HepG2 (cell line): ENCODE measurements around the gene TNFRSF18. TPM values are rescaled to one million over a fixed set of nuclear protein-coding genes. Genes with fewer than 3 reads are reported as not detected.
"Not testable (repeated sequence)": the region's sequence is repeated elsewhere in the genome, so short reads cannot be mapped to it uniquely, and the experiment has no call there.

Experiments used
- ATAC-seq: fragments of 200-7000 bp; cut with Tn5 transposase; 3 replicates; pipeline ENCODE4 v1.9.1; 2020; ENCODE audit warnings: mild to moderate bottlenecking, moderate library complexity
- BruUV-seq: library from RNA; stranded (reverse); fragments of 400-500 nt; replicated peaks from 2 replicates; lab custom pipeline; 2021; lab: Mats Ljungman, UMichigan
- CTCF ChIA-PET: fragments of 300-600 bp; formaldehyde crosslinking; extraction: SDS; loops from one replicate; lab custom pipeline; 2021; ENCODE audit warnings: low total read pairs, inconsistent platforms, low intra/inter-chr PET ratio; lab: Yijun Ruan, JAX
- POLR2A ChIA-PET: fragments of 350-600 bp; sonication (Branson Sonifier 250); formaldehyde crosslinking; loops from one replicate; lab custom pipeline; 2020; ENCODE audit warnings: antibody characterized with exemption, inconsistent platforms; lab: Yijun Ruan, JAX
- DNase-seq: peaks from one replicate; pipeline ENCODE4 v3.0.0-alpha.2; 2015; ENCODE audit warnings: low spot score
- FAIRE-seq: peaks from 3 replicates; lab custom pipeline; 2011; peaks lifted over from hg19 to GRCh38; lab: Jason Lieb, UNC
- H2AFZ ChIP-seq: one replicate; pipeline ENCODE4 v1.6.1; 2011; ENCODE audit warnings: low read length, inconsistent platforms
- H3K27ac ChIP-seq: fragments of 300-600 bp; 3 replicates; pipeline ENCODE4 v1.8.0; 2011; ENCODE audit warnings: mixed run types, mild to moderate bottlenecking, mixed read lengths, low read length, inconsistent platforms; ENCODE audit not compliant: insufficient read depth; ENCODE audit errors: extremely low read length
- H3K27me3 ChIP-seq, 2 experiments: fragments of 200-600 bp in 1 of 2; 2 replicates in 1 of 2; 3 replicates in 1 of 2; pipeline versions ENCODE4 v1.6.0 to v1.8.0; 2011; ENCODE audit warnings: low read length in 2 of 2, mild to moderate bottlenecking in 2 of 2, moderate library complexity in 2 of 2, inconsistent platforms in 1 of 2; ENCODE audit not compliant: insufficient read depth in 2 of 2, control insufficient read depth in 1 of 2
- H3K36me3 ChIP-seq, 2 experiments: fragments of 200-600 bp in 1 of 2; replicated peaks in 1 of 2; 2 replicates in 1 of 2; 3 replicates in 1 of 2; pipeline versions ENCODE4 v1.5.1 to v1.8.0; 2011; ENCODE audit warnings: low read length in 2 of 2, inconsistent platforms in 1 of 2; ENCODE audit not compliant: insufficient read depth in 2 of 2, control insufficient read depth in 1 of 2
- H3K4me1 ChIP-seq: 2 replicates; pipeline ENCODE4 v1.5.1; 2012; ENCODE audit warnings: low read length, inconsistent platforms; ENCODE audit not compliant: insufficient read depth
- H3K4me2 ChIP-seq: 2 replicates; pipeline ENCODE4 v1.6.0; 2011; ENCODE audit warnings: low read depth, low read length, inconsistent platforms
- H3K4me3 ChIP-seq, 3 experiments: fragments of 200-600 bp in 1 of 3; sonication (generic), shearing (Covaris generic) in 1 of 3; replicated peaks in 1 of 3; 2 replicates each; pipeline ENCODE4 v1.5.1; 2011 to 2016; ENCODE audit warnings: low read length in 3 of 3, inconsistent platforms in 2 of 3, low read depth in 2 of 3, mild to moderate bottlenecking in 2 of 3, control low read depth in 1 of 3, mixed read lengths in 1 of 3; ENCODE audit not compliant: insufficient read depth in 1 of 3
- H3K79me2 ChIP-seq: one replicate; pipeline ENCODE4 v1.6.1; 2011; ENCODE audit warnings: low read length, inconsistent platforms; ENCODE audit not compliant: insufficient read depth
- H3K9ac ChIP-seq: 2 replicates; pipeline ENCODE4 v1.6.0; 2011; ENCODE audit warnings: mild to moderate bottlenecking, low read depth, low read length, inconsistent platforms; ENCODE audit not compliant: insufficient read depth
- H3K9me3 ChIP-seq: 2 replicates; pipeline ENCODE4 v1.5.1; 2012; ENCODE audit warnings: mild to moderate bottlenecking, low read length
- H4K20me1 ChIP-seq: 2 replicates; pipeline ENCODE4 v1.6.0; 2011; ENCODE audit warnings: inconsistent platforms, mild to moderate bottlenecking, low read length, moderate library complexity; ENCODE audit not compliant: insufficient read depth
- FOXP1 ChIP-seq, 2 experiments: fragments of 450-650 bp in 1 of 2; IDR thresholded peaks; 2 replicates each; pipeline ENCODE4 v1.6.1; 2017 to 2018; ENCODE audit warnings: antibody characterized with exemption in 1 of 2
- GPN1 ChIP-seq: sonication (generic); formaldehyde crosslinking; IDR thresholded peaks from 2 replicates; pipeline ENCODE4 v1.5.1; 2020; ENCODE audit warnings: missing genetic modification reagents, borderline replicate concordance
- HES4 ChIP-seq: sonication (generic); formaldehyde crosslinking; IDR thresholded peaks from 2 replicates; pipeline ENCODE4 v1.9.0; 2021; ENCODE audit warnings: mild to moderate bottlenecking, missing genetic modification reagents, borderline replicate concordance
- HMGA1 ChIP-seq: sonication (generic); formaldehyde crosslinking; conservative IDR thresholded peaks from 2 replicates; pipeline ENCODE4 v1.4.0; 2020; ENCODE audit warnings: missing genetic modification reagents
- KAT8 ChIP-seq: IDR thresholded peaks from 2 replicates; pipeline ENCODE4 v1.6.1; 2016; ENCODE audit warnings: missing genetic modification reagents, missing compliant biosample characterization
- KLF13 ChIP-seq: sonication (generic); formaldehyde crosslinking; IDR thresholded peaks from 2 replicates; pipeline ENCODE4 v1.4.0; 2020; ENCODE audit warnings: mild to moderate bottlenecking, missing genetic modification reagents
- KLF6 ChIP-seq: IDR thresholded peaks from 2 replicates; pipeline ENCODE4 v1.8.0; 2016; ENCODE audit warnings: missing biosample characterization, missing genetic modification reagents
- MAZ ChIP-seq, 2 experiments: sonication (generic) in 1 of 2; formaldehyde crosslinking in 1 of 2; IDR thresholded peaks; 2 replicates each; pipeline versions ENCODE4 v1.5.0 to v1.6.1; 2012 to 2020; ENCODE audit warnings: low read depth in 2 of 2, mild to moderate bottlenecking in 2 of 2, borderline replicate concordance in 1 of 2, improper control_type of control experiment in 1 of 2, low read length in 1 of 2, missing genetic modification reagents in 1 of 2, moderate library complexity in 1 of 2
- NCOR1 ChIP-seq: fragments of 200-600 bp; sonication (generic); IDR thresholded peaks from 2 replicates; pipeline ENCODE4 v1.7.0; 2017; ENCODE audit warnings: antibody characterized with exemption, low read length, borderline replicate concordance
- SOX5 ChIP-seq: IDR thresholded peaks from 2 replicates; pipeline ENCODE4 v1.6.1; 2016; ENCODE audit warnings: borderline replicate concordance
- SSRP1 ChIP-seq: IDR thresholded peaks from 2 replicates; pipeline ENCODE4 v1.6.1; 2016; ENCODE audit warnings: control low read depth
- ZC3H13 ChIP-seq: sonication (generic); formaldehyde crosslinking; IDR thresholded peaks from 2 replicates; pipeline ENCODE4 v1.8.1; 2023; ENCODE audit warnings: mild to moderate bottlenecking, missing genetic modification reagents, moderate library complexity
- ZFP82 ChIP-seq: sonication (generic); formaldehyde crosslinking; IDR thresholded peaks from 2 replicates; pipeline ENCODE4 v1.5.1; 2020; ENCODE audit warnings: mild to moderate bottlenecking, missing genetic modification reagents, borderline replicate concordance
- ZNF598 ChIP-seq: sonication (generic); formaldehyde crosslinking; IDR thresholded peaks from 2 replicates; pipeline ENCODE4 v1.5.1; 2020; ENCODE audit warnings: mild to moderate bottlenecking, missing genetic modification reagents, borderline replicate concordance
- WGBS: methylation state at CpG from one replicate; pipeline ENCODE4 v1.1.6; 2017; ENCODE audit warnings: low lambda C conversion rate; 5-methylcytosine and 5-hydroxymethylcytosine counted together
- in situ Hi-C: cut with HindIII; loops from 2 replicates; pipeline ENCODE4 v1.10.0; 2017; ENCODE audit warnings: low pct_unique_long_range_greater_than_20kb; ENCODE audit not compliant: extremely low pct_ligation_motif_present
- intact Hi-C: fragments of 100-400 bp; cut with micrococcal nuclease; formaldehyde crosslinking; loops from one replicate; pipeline ENCODE4 v1.10.0; 2022; ENCODE audit not compliant: unreplicated experiment
- polyA plus RNA-seq, 8 experiments: library from polyadenylated mRNA; depleted of rRNA in 3 of 8; stranded (reverse) in 7 of 8; unstranded in 1 of 8; fragments of >200 nt; fragmentation: Illumina TruSeq in 4 of 8; extraction: Trizol in 4 of 8; gene quantifications; 2 replicates each; pipeline versions ENCODE4 v1.2.1 to v1.2.3, GENCODE V29; 2011 to 2016; ENCODE audit warnings: low read depth in 4 of 8, missing spikeins in 1 of 8, mixed read lengths in 1 of 8; ENCODE audit not compliant: insufficient read depth in 1 of 8
- total RNA-seq, 5 experiments: library from RNA; depleted of rRNA; stranded (reverse); fragments of >200 nt; fragmentation: Illumina TruSeq; extraction: Trizol; gene quantifications; 2 replicates each; pipeline ENCODE4 v1.2.3, GENCODE V29; 2016; ENCODE audit warnings: low read depth in 1 of 5
- TF ChIP-seq, protein P1 (sequence below): sonication (generic); formaldehyde crosslinking; IDR thresholded peaks from 2 replicates; pipeline ENCODE4 v1.5.0; 2020; ENCODE audit warnings: mild to moderate bottlenecking, missing genetic modification reagents

Gene TNFRSF18
- total and polyA plus RNA-seq, 2 of the 13 experiments (the other 11 are each of a cell fraction or from before 2014, with no cell fraction given) = not detected

- H3K27me3 ChIP-seq, POLR2A ChIA-PET, H3K4me3 ChIP-seq, H3K36me3 ChIP-seq, in situ Hi-C loops, H3K79me2 ChIP-seq: not testable (repeated sequence)
- TF ChIP-seq, protein P1, sequence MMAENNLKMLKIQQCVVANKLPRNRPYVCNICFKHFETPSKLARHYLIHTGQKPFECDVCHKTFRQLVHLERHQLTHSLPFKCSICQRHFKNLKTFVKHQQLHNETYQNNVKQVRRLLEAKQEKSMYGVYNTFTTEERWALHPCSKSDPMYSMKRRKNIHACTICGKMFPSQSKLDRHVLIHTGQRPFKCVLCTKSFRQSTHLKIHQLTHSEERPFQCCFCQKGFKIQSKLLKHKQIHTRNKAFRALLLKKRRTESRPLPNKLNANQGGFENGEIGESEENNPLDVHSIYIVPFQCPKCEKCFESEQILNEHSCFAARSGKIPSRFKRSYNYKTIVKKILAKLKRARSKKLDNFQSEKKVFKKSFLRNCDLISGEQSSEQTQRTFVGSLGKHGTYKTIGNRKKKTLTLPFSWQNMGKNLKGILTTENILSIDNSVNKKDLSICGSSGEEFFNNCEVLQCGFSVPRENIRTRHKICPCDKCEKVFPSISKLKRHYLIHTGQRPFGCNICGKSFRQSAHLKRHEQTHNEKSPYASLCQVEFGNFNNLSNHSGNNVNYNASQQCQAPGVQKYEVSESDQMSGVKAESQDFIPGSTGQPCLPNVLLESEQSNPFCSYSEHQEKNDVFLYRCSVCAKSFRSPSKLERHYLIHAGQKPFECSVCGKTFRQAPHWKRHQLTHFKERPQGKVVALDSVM (CRISPR knock-in tag) = peak; percentile 89
- TF ChIP-seq, all 625 proteins: peak for 1; not testable (repeated sequence) for 624
- 67% methylated on average over 3 of the region's 21 CpGs for WGBS
- H3K9ac ChIP-seq, FAIRE-seq, H3K27ac ChIP-seq, ATAC-seq, BruUV-seq, H2AFZ ChIP-seq, H4K20me1 ChIP-seq, intact Hi-C loops, H3K4me2 ChIP-seq, H3K9me3 ChIP-seq, H3K4me1 ChIP-seq, DNase-seq, CTCF ChIA-PET: not testable (repeated sequence)
Measured at GRCh38 chr1:1248009-1248913, 41.9 kb upstream of the TNFRSF18 start.

- H3K4me3 ChIP-seq = no peak overlapping the region
- 40% methylated on average over 1 of the region's 25 CpGs for WGBS
- H4K20me1 ChIP-seq = no peaks in the 10 kb centered on the region
- H2AFZ ChIP-seq = no peak overlapping the region
- CTCF ChIA-PET = no interaction called here
- intact Hi-C loops = no loop called here
- no peak overlapping the region for H3K9ac ChIP-seq
- POLR2A ChIA-PET = no interaction called here
- H3K4me1 ChIP-seq = peaks cover 8% of the 10 kb centered on the region
- no peaks in the 10 kb centered on the region for H3K27me3 ChIP-seq
- FAIRE-seq (no peak), ATAC-seq (peak; percentile 15), DNase-seq (no peak)
- H3K27ac ChIP-seq = no peak overlapping the region
- H3K79me2 ChIP-seq = no peaks in the 10 kb centered on the region
- H3K9me3 ChIP-seq = no peaks in the 10 kb centered on the region
- in situ Hi-C loops = no loop called here
- no peaks in the 10 kb centered on the region for H3K36me3 ChIP-seq
- no peak overlapping the region for H3K4me2 ChIP-seq
- no TSS peak for BruUV-seq
- no peak for TF ChIP-seq FOXP1 (IDR thresholded peaks at IDR 0.05)
- TF ChIP-seq FOXP1 (CRISPR knock-in tag; IDR thresholded peaks at IDR 0.05) = no peak
- TF ChIP-seq SSRP1 (CRISPR knock-in tag) = no peak
- no peak for TF ChIP-seq HMGA1 (CRISPR knock-in tag)
- no peak for TF ChIP-seq ZNF598 (CRISPR knock-in tag)
- no peak for TF ChIP-seq KAT8 (CRISPR knock-in tag)
- TF ChIP-seq ZFP82 (CRISPR knock-in tag) = no peak
- TF ChIP-seq GPN1 (CRISPR knock-in tag) = no peak
- no peak for TF ChIP-seq KLF13 (CRISPR knock-in tag)
- no peak for TF ChIP-seq KLF6 (CRISPR knock-in tag)
- no peak for TF ChIP-seq NCOR1
- 0 out of 2 replicates have a peak, but pooled peaks have one; percentile 1 for TF ChIP-seq ZC3H13 (CRISPR knock-in tag)
- TF ChIP-seq SOX5 (CRISPR knock-in tag) = no peak
- TF ChIP-seq HES4 (CRISPR knock-in tag) = no peak
- no peak for TF ChIP-seq MAZ (IDR thresholded peaks at IDR 0.05; ENCODE audit: borderline replicate concordance, low read depth, low read length)
- TF ChIP-seq MAZ (CRISPR knock-in tag; IDR thresholded peaks at IDR 0.05; ENCODE audit: low read depth) = no peak
Measured at GRCh38 chr1:1247341-1247913, 41.0 kb upstream of the TNFRSF18 start.
